K562 (cell line): ENCODE data around the gene SPTBN4. TPM values are rescaled to one million over a fixed set of nuclear protein-coding genes. Genes with fewer than 3 reads are reported as not detected.

ENCODE experiments used
- ATAC-seq: fragments of 200-7000 bp; cut with Tn5 transposase; 3 replicates; pipeline ENCODE4 v1.9.1; 2020; ENCODE audit warnings: moderate library complexity
- BruUV-seq: library from RNA; stranded (reverse); fragments of 400-500 nt; replicated peaks from 2 replicates; lab custom pipeline; 2021; lab: Mats Ljungman, UMichigan
- CTCF ChIA-PET: fragments of 300-600 bp; formaldehyde crosslinking; extraction: SDS; loops from one replicate; lab custom pipeline; 2021; ENCODE audit warnings: low intra/inter-chr PET ratio; lab: Yijun Ruan, JAX
- POLR2A ChIA-PET: fragments of 300-600, 350-650 bp; sonication (Branson Sonifier 250); formaldehyde crosslinking; extraction: SDS; loops from one replicate; lab custom pipeline; 2021; ENCODE audit warnings: antibody characterized with exemption, inconsistent platforms; lab: Yijun Ruan, JAX
- DNase-seq, 4 experiments: peaks; one replicate each; pipeline versions ENCODE4 v3.0.0 to v3.0.0-alpha.2; 2011 to 2018; ENCODE audit warnings: low spot score in 3 of 4, mixed read lengths in 3 of 4; ENCODE audit errors: extremely low read depth in 1 of 4
- FAIRE-seq: peaks from 2 replicates; lab custom pipeline; 2011; peaks lifted over from hg19 to GRCh38; lab: Jason Lieb, UNC
- H2AFZ ChIP-seq: 2 replicates; pipeline ENCODE4 v1.6.0; 2011; ENCODE audit warnings: low read depth, low read length, control low read depth, inconsistent platforms
- H3K27ac ChIP-seq: fragments of 200-600 bp; 3 replicates; pipeline ENCODE4 v1.8.0; 2011; ENCODE audit warnings: low read depth, mild to moderate bottlenecking, control low read depth, inconsistent platforms, low read length, moderate library complexity, mixed read lengths; ENCODE audit errors: extremely low read depth
- H3K27me3 ChIP-seq, 2 experiments: fragments of 300-600 bp in 1 of 2; 2 replicates in 1 of 2; 3 replicates in 1 of 2; pipeline versions ENCODE4 v1.6.0 to v1.8.0; 2011; ENCODE audit warnings: inconsistent platforms in 2 of 2, low read length in 2 of 2, mild to moderate bottlenecking in 1 of 2, mixed read lengths in 1 of 2, moderate library complexity in 1 of 2; ENCODE audit not compliant: control insufficient read depth in 2 of 2, insufficient read depth in 2 of 2
- H3K36me3 ChIP-seq: fragments of 300-600 bp; 3 replicates; pipeline ENCODE4 v1.8.0; 2011; ENCODE audit warnings: mild to moderate bottlenecking, low read length, inconsistent platforms; ENCODE audit not compliant: control insufficient read depth, insufficient read depth
- H3K4me1 ChIP-seq, 2 experiments: fragments of 200-600 bp in 1 of 2; replicated peaks in 1 of 2; 2 replicates in 1 of 2; 3 replicates in 1 of 2; pipeline versions ENCODE4 v1.5.1 to v1.8.0; 2011; ENCODE audit warnings: inconsistent platforms in 2 of 2, low read length in 2 of 2, mild to moderate bottlenecking in 1 of 2, mixed read lengths in 1 of 2, moderate library complexity in 1 of 2; ENCODE audit not compliant: control insufficient read depth in 2 of 2, insufficient read depth in 2 of 2
- H3K4me2 ChIP-seq: 2 replicates; pipeline ENCODE4 v1.6.1; 2011; ENCODE audit warnings: low read length, control low read depth, inconsistent platforms, mixed read lengths; ENCODE audit not compliant: insufficient read depth
- H3K4me3 ChIP-seq: fragments of 200-600 bp; sonication (generic), shearing (Covaris generic); 2 replicates; pipeline ENCODE4 v1.5.1; 2016; ENCODE audit warnings: control low read depth, inconsistent platforms
- H3K79me2 ChIP-seq: fragments of 200-600 bp; 3 replicates; pipeline ENCODE4 v1.8.0; 2011; ENCODE audit warnings: low read length, inconsistent platforms; ENCODE audit not compliant: control insufficient read depth, insufficient read depth
- H3K9ac ChIP-seq, 2 experiments: 2 replicates each; pipeline versions ENCODE4 v1.6.0 to v1.6.1; 2011; ENCODE audit warnings: low read depth in 2 of 2, low read length in 2 of 2, control low read depth in 1 of 2, inconsistent platforms in 1 of 2, mild to moderate bottlenecking in 1 of 2, mixed read lengths in 1 of 2; ENCODE audit not compliant: insufficient read depth in 1 of 2
- H3K9me1 ChIP-seq: one replicate; pipeline ENCODE4 v1.6.0; 2011; ENCODE audit warnings: inconsistent platforms, mild to moderate bottlenecking, low read length, moderate library complexity; ENCODE audit not compliant: control insufficient read depth, insufficient read depth
- H3K9me3 ChIP-seq: replicated peaks from 2 replicates; pipeline ENCODE4 v1.5.1; 2011; ENCODE audit warnings: low read depth, low read length, inconsistent platforms; ENCODE audit not compliant: control insufficient read depth, insufficient read depth
- H4K20me1 ChIP-seq: replicated peaks from 2 replicates; pipeline ENCODE4 v1.6.1; 2011; ENCODE audit warnings: low read length, inconsistent platforms, mixed read lengths; ENCODE audit not compliant: control insufficient read depth, insufficient read depth
- ARHGAP35 ChIP-seq: fragments of 450-650 bp; IDR thresholded peaks from 2 replicates; pipeline ENCODE4 v1.6.1; 2018; ENCODE audit not compliant: partially characterized antibody
- CBX1 ChIP-seq: sonication (generic); IDR thresholded peaks from 2 replicates; pipeline ENCODE4 v1.6.1; 2016; ENCODE audit warnings: antibody characterized with exemption, low read depth, mild to moderate bottlenecking
- DPF2 ChIP-seq: fragments of 450-650 bp; IDR thresholded peaks from 2 replicates; pipeline ENCODE4 v1.6.1; 2016
- KDM1A ChIP-seq, 2 experiments: fragments of 450-650 bp; IDR thresholded peaks; 2 replicates each; pipeline ENCODE4 v1.6.1; 2016; ENCODE audit warnings: mild to moderate bottlenecking in 2 of 2
- LARP7 ChIP-seq: fragments of 450-650 bp; IDR thresholded peaks from 2 replicates; pipeline ENCODE4 v1.6.1; 2016
- LEF1 ChIP-seq: fragments of 450-650 bp; IDR thresholded peaks from 2 replicates; pipeline ENCODE4 v1.6.1; 2016; ENCODE audit warnings: mild to moderate bottlenecking
- MAZ ChIP-seq, 2 experiments: fragments of 450-650 bp in 1 of 2; sonication (generic) in 1 of 2; formaldehyde crosslinking; IDR thresholded peaks in 1 of 2; conservative IDR thresholded peaks in 1 of 2; 2 replicates each; pipeline versions ENCODE4 v1.4.0 to v1.5.0; 2020; ENCODE audit warnings: mild to moderate bottlenecking in 1 of 2, missing genetic modification reagents in 1 of 2
- MBD2 ChIP-seq: sonication (generic); IDR thresholded peaks from 2 replicates; pipeline ENCODE4 v1.6.1; 2016; ENCODE audit warnings: low read depth, borderline replicate concordance
- MCM5 ChIP-seq: fragments of 450-650 bp; IDR thresholded peaks from 2 replicates; pipeline ENCODE4 v1.6.1; 2016; ENCODE audit warnings: low read depth
- MEF2A ChIP-seq: IDR thresholded peaks from 2 replicates; pipeline ENCODE4 v1.6.1; 2011; ENCODE audit warnings: low read depth, mild to moderate bottlenecking, low read length, moderate library complexity; ENCODE audit not compliant: control insufficient read depth
- NFE2 ChIP-seq: IDR thresholded peaks from 2 replicates; pipeline ENCODE4 v1.6.1; 2014; ENCODE audit warnings: antibody characterized with exemption, low read depth
- RBM22 ChIP-seq: fragments of 200-400 bp; formaldehyde crosslinking; IDR thresholded peaks from 2 replicates; pipeline ENCODE4 v1.6.1; 2018; ENCODE audit warnings: low read length, low read depth; ENCODE audit not compliant: poor library complexity, severe bottlenecking
- TCF3 ChIP-seq: sonication (generic); formaldehyde crosslinking; IDR thresholded peaks from 2 replicates; pipeline ENCODE4 v1.4.0; 2020; ENCODE audit warnings: mild to moderate bottlenecking, missing genetic modification reagents
- TGIF2 ChIP-seq: sonication (generic); formaldehyde crosslinking; IDR thresholded peaks from 2 replicates; pipeline ENCODE4 v1.8.1; 2022; ENCODE audit warnings: mild to moderate bottlenecking, missing genetic modification reagents, moderate library complexity
- ZFX ChIP-seq: sonication (generic); formaldehyde crosslinking; IDR thresholded peaks from 2 replicates; pipeline ENCODE4 v1.8.0; 2022; ENCODE audit warnings: mild to moderate bottlenecking, missing genetic modification reagents, moderate library complexity
- ZNF124 ChIP-seq: sonication (generic); formaldehyde crosslinking; IDR thresholded peaks from 2 replicates; pipeline ENCODE4 v1.8.1; 2022; ENCODE audit warnings: missing genetic modification reagents
- ZNF274 ChIP-seq: IDR thresholded peaks from 2 replicates; pipeline ENCODE4 v1.6.1; 2011; ENCODE audit warnings: low read depth, mild to moderate bottlenecking, low read length, moderate library complexity, borderline replicate concordance
- ZNF75A ChIP-seq: fragments of 450-650 bp; formaldehyde crosslinking; IDR thresholded peaks from 2 replicates; pipeline ENCODE4 v1.4.0; 2020; ENCODE audit warnings: mild to moderate bottlenecking
- WGBS: fragments of 100-300 bp; shearing (Covaris generic); methylation state at CpG from one replicate; pipeline ENCODE4 v1.1.6; 2016; ENCODE audit warnings: low coverage, mixed read lengths; ENCODE audit not compliant: insufficient coverage; ENCODE audit errors: missing lambda C conversion rate; 5-methylcytosine and 5-hydroxymethylcytosine counted together
- in situ Hi-C: fragments of 300-500 bp; cut with MboI; formaldehyde crosslinking; loops from 4 replicates; pipeline ENCODE4 v1.15.0; 2018; ENCODE audit warnings: inconsistent platforms, mixed read lengths
- intact Hi-C: fragments of 100-400 bp; cut with micrococcal nuclease; formaldehyde crosslinking; loops from 2 replicates; pipeline ENCODE4 v1.14.2; 2022
- polyA plus RNA-seq, 8 experiments: library from polyadenylated mRNA; depleted of rRNA in 4 of 8; stranded (reverse) in 5 of 8; unstranded in 3 of 8; fragments of >200 nt; fragmentation: Nextera tagmentation in 2 of 8; fragmentation: Illumina TruSeq in 1 of 8; extraction: Ambion mirVana in 2 of 8; extraction: Trizol in 1 of 8; gene quantifications; 2 replicates each; pipeline versions ENCODE4 v1.2.1 to v1.2.3, GENCODE V29; 2011 to 2014; ENCODE audit warnings: inconsistent platforms in 1 of 8, missing spikeins in 1 of 8
- total RNA-seq, 7 experiments: library from RNA; depleted of rRNA in 6 of 7; stranded (reverse); fragments of >200 nt in 6 of 7; fragmentation: Illumina TruSeq in 2 of 7; extraction: Trizol in 2 of 7; gene quantifications; 2 replicates each; pipeline versions ENCODE4 v1.2.1 to v1.2.3, GENCODE V29; 2011 to 2021; ENCODE audit warnings: low replicate concordance in 1 of 7
- TF ChIP-seq, protein P1 (sequence below): fragments of 450-650 bp; IDR thresholded peaks from 2 replicates; pipeline ENCODE4 v1.6.1; 2016; ENCODE audit warnings: borderline replicate concordance
- TF ChIP-seq, protein P2 (sequence below): sonication (generic); formaldehyde crosslinking; IDR thresholded peaks from 2 replicates; pipeline ENCODE4 v1.9.0; 2022; ENCODE audit warnings: mild to moderate bottlenecking, missing genetic modification reagents

Gene SPTBN4
- total and polyA plus RNA-seq, 9 of the 15 experiments (the other 6 are each of a cell fraction or from before 2014, with no cell fraction given), result 0.01 to 1.5 (median 0.86) TPM

DNA sequence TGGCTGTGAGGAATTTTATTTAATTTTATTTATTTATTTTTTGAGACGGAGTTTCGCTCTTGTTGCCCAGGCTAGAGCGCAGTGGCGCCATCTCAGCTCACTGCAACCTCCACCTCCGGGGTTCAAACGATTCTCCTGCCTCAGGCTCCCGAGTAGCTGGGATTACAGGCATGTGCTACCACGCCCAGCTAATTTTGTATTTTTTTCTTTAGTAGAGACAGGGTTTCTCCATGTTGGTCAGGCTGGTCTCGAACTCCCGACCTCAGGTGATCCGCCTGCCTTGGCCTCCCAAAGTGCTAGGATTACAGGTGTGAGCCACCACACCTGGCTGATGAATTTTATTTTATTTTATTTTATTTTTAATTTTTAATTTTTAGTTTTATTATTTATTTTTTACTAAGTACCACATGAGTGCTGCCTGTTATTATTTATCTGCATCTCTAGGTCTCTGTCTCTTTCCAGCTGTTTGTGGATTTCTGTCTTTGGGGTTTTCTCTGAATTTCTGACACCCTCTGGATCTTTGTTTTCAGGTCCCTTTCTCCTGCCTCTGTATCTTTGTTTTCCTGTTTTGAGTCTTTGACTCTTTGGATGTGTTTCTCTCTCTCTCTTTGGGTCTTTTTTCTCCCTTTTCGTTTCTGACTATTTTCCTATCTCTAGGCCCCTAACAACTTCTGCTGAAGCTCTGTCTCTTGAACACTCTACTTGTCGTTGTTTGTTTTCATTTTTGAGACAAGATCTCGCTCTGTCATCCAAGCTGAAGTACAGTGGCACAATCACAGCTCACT lies 157.8 kb downstream of the SPTBN4 start (continued):
- TF ChIP-seq, protein P1, sequence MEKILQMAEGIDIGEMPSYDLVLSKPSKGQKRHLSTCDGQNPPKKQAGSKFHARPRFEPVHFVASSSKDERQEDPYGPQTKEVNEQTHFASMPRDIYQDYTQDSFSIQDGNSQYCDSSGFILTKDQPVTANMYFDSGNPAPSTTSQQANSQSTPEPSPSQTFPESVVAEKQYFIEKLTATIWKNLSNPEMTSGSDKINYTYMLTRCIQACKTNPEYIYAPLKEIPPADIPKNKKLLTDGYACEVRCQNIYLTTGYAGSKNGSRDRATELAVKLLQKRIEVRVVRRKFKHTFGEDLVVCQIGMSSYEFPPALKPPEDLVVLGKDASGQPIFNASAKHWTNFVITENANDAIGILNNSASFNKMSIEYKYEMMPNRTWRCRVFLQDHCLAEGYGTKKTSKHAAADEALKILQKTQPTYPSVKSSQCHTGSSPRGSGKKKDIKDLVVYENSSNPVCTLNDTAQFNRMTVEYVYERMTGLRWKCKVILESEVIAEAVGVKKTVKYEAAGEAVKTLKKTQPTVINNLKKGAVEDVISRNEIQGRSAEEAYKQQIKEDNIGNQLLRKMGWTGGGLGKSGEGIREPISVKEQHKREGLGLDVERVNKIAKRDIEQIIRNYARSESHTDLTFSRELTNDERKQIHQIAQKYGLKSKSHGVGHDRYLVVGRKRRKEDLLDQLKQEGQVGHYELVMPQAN, result peak; percentile 32; the same call in 1 of the 2 replicates
- TF ChIP-seq DPF2 (peak; percentile 15; the same call in 1 of the 2 replicates), LEF1 (peak; percentile 17; the same call in 1 of the 2 replicates), NFE2 (peak; percentile 66; the same call in 1 of the 2 replicates), ARHGAP35 (peak; percentile 75)
- TF ChIP-seq, all 486 proteins: peak for 12; not testable (repeated sequence) for 474

DNA sequence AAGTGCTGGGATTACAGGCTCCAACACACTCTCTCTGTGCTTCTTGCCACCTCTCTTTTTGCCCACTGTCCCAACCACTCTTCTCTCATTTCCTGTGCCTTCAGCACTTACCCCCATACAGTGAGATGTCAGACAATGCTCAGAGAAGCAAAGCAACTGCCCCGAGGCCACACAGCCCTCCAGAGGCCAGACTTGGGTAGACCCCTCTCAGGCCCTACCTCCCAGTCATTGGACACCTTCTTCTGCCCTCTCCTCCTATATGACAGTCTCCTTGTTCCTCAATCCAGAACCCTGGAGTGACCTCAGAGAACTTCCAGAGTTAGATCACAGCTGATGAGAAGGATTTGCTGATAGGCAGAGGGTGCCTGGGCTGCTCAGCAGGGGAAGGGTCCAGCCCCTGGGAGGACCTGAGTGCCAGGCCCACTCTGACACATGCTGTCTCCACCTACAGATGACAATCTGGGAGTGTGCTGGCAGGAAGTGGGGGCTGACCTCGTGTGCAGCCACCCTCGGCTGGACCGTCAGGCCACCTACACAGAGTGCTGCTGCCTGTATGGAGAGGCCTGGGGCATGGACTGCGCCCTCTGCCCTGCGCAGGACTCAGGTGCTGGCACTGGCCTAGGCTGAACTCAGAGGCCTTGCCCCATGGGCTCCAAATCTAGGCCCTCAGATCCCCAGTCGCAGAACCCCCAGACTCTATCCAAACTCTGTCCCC lies 158.8 kb downstream of the SPTBN4 start:
- no peaks in the 10 kb centered on the region for H3K27me3 ChIP-seq
- WGBS, result 48% methylated on average over 6 of the region's 7 CpGs
- ChIA-PET POLR2A (no interaction called here), CTCF (no interaction called here)
- no TSS peak for BruUV-seq
- H3K27ac ChIP-seq, result peak overlapping the region; percentile 39
- peaks cover 68% of the 10 kb centered on the region; the same call in 2 of the 3 replicates for H3K36me3 ChIP-seq
- H3K79me2 ChIP-seq, result no peaks in the 10 kb centered on the region
- H2AFZ ChIP-seq, result no peak overlapping the region
- in situ Hi-C loops (no loop called here), intact Hi-C loops (no loop called here)
- H3K4me1 ChIP-seq, result peaks cover 31 to 57% of the 10 kb centered on the region in 2 experiments
- no peaks in the 10 kb centered on the region for H4K20me1 ChIP-seq
- no peaks in the 10 kb centered on the region for H3K9me1 ChIP-seq
- H3K4me2 ChIP-seq, result no peak overlapping the region; the same call in 1 of the 2 replicates
- peak; percentile 57 for FAIRE-seq
- peak; percentile 39 to 66 (median 51) for DNase-seq
- H3K9ac ChIP-seq, result peak overlapping the region in 1 of 2 experiments; percentile 91; a peak in 2 of 4 replicates
- peak; percentile 16 for ATAC-seq
- H3K4me3 ChIP-seq, result no peak overlapping the region
- no peaks in the 10 kb centered on the region for H3K9me3 ChIP-seq
- TF ChIP-seq MEF2A, result no peak
- TF ChIP-seq ZNF75A (CRISPR knock-in tag), result no peak
- TF ChIP-seq ZNF274, result no peak
- TF ChIP-seq, protein P2, sequence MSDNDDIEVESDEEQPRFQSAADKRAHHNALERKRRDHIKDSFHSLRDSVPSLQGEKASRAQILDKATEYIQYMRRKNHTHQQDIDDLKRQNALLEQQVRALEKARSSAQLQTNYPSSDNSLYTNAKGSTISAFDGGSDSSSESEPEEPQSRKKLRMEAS, result peak; percentile 52; the same call in 1 of the 2 replicates
- TF ChIP-seq KDM1A (IDR thresholded peaks at IDR 0.05), result peak; percentile 36 to 58; a peak in 2 of 4 replicates
- TF ChIP-seq TGIF2 (CRISPR knock-in tag), result no peak
- no peak for TF ChIP-seq RBM22
- no peak for TF ChIP-seq MCM5
- no peak for TF ChIP-seq ZFX (CRISPR knock-in tag)
- TF ChIP-seq CBX1, result peak; percentile 40; the same call in 1 of the 2 replicates
- no peak for TF ChIP-seq TCF3 (CRISPR knock-in tag)
- TF ChIP-seq ZNF124 (CRISPR knock-in tag), result no peak
- TF ChIP-seq MAZ (CRISPR knock-in tag; conservative IDR thresholded peaks at IDR 0.05 in 1 of 2, IDR thresholded peaks at IDR 0.05 in 1 of 2), result peak in 1 of 2 experiments; percentile 42; a peak in 1 of 4 replicates
- TF ChIP-seq MBD2, result peak; percentile 18; the same call in 1 of the 2 replicates
- no peak for TF ChIP-seq LARP7
